PC-9 (cell line): Measurements from ENCODE around the gene MOBP.

Experiments
- EZH2 ChIP-seq: fragments of 200-600 bp; sonication (generic); IDR thresholded peaks from 2 replicates; pipeline ENCODE4 v1.8.0; 2017; ENCODE audit warnings: antibody characterized with exemption, low read depth
- TF ChIP-seq, protein P1 (sequence below): fragments of 200-600 bp; sonication (generic); conservative IDR thresholded peaks from 2 replicates; pipeline ENCODE4 v1.6.1; 2017; ENCODE audit warnings: mixed run types, antibody characterized with exemption, mild to moderate bottlenecking, moderate library complexity

DNA sequence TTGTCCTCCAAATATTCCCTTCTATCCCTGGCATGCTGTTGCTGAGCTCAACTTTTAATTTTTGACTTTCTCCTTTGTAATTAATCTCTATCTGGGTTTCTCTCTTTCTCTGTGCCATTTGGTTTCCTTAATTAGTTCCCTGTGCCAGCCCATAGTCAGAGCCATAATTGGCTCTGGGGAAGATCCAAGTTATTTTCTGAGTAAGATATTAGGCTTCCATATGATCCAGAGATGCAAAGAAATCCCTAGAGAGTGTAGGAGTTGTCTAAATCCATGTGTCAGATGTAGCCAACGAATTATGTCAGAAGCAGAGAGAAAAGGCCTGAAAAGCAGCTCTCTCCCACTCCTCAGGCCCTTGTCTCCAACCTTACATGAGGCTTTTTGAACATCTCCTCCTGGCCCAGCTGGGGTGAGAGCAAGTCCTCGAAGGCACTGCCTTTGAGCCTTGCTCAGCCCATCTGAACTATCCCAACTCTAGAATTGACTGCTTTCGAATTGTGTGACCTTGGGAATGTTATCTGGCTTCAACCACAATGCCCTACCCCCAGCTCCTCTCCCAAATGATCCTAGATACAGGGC, 46.4 kb downstream of the MOBP start:
- TF ChIP-seq, protein P1, sequence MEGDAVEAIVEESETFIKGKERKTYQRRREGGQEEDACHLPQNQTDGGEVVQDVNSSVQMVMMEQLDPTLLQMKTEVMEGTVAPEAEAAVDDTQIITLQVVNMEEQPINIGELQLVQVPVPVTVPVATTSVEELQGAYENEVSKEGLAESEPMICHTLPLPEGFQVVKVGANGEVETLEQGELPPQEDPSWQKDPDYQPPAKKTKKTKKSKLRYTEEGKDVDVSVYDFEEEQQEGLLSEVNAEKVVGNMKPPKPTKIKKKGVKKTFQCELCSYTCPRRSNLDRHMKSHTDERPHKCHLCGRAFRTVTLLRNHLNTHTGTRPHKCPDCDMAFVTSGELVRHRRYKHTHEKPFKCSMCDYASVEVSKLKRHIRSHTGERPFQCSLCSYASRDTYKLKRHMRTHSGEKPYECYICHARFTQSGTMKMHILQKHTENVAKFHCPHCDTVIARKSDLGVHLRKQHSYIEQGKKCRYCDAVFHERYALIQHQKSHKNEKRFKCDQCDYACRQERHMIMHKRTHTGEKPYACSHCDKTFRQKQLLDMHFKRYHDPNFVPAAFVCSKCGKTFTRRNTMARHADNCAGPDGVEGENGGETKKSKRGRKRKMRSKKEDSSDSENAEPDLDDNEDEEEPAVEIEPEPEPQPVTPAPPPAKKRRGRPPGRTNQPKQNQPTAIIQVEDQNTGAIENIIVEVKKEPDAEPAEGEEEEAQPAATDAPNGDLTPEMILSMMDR = no peak
- no peak for TF ChIP-seq EZH2
